Fibroblast of peridontal ligament (primary cell): ENCODE data around the gene DCUN1D5.

Experiments used
- DNase-seq: peaks from one replicate; pipeline ENCODE4 v3.0.0-alpha.2; 2010; ENCODE audit errors: extremely low read depth

Gene DCUN1D5

GRCh38 chr11:103055221-103055890 is 36.6 kb downstream of the DCUN1D5 start:
- peak; percentile 88 for DNase-seq

DNA sequence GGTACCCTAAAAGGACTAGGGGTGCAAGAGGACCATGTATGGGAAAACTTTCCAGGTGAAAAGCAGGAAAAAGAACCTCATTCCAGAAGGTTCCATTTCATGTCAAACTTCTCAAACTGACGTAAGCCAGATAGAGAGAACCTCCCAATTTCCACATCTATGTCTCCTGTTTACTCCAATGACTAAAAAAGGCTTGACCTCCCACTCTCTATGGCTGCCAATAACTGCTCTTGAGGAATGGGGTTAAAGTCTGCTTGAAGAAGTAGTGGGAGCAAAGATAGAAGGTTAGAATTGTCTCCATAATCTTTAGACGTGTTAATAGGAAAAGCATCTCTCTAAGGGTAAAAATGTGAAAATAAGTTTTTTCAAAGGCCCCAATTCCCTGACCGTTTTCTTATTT is 38.0 kb downstream of the DCUN1D5 start:
- peak; percentile 23 for DNase-seq

- DNase-seq = peak; percentile 43
Measured at GRCh38 chr11:103051981-103052380, 40.0 kb downstream of the DCUN1D5 start.

DNA sequence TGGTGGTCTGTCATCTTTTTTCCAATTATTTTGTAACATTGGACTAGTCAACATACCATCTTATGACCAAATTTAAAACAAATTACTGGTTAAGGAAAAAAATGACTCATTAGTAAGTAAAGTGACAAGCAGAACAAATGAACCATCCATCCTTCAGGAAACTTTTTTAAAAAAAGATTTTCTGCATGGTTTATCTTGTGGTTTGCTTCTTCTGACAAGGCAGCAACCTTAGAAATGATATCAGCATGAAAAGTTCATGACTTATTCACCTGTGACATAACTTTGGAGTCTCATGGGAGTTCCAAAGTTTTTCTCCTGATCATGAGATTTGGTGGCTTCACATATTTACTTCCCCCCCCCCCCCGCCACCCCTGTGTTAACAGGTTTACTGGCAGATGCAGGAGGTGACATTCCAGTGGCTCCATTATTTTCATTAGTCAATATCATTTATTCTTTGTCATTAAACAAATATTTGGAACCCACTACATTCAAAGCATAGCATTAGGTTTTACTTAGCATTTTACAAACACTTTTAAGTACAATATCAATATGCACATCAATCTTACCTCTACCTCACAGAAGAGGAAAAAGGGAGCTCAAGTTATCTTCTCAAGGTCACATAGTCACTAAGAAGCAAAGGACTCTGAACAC is 40.7 kb downstream of the DCUN1D5 start:
- no peak for DNase-seq

DNA sequence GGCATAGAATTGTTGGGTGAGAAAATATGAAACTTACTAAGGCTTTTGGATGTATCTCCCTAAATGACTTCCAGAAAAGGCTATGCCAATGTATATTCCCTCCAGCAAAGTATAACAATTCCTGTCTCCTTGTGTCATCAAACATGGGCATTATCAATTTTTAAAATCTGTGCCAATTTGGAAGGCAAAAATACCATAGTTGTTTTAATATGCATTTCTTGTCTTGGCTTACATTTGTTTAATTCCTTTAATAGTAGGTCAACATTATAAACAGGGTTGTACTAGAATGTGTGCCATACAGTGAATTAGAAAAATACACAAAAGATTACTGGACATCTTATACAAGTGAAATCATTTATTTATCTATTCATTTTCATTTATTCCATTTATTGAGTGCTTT is 41.6 kb downstream of the DCUN1D5 start:
- DNase-seq = no peak

- DNase-seq = no peak
Measured at GRCh38 chr11:103047837-103048236, 44.1 kb downstream of the DCUN1D5 start.

DNA sequence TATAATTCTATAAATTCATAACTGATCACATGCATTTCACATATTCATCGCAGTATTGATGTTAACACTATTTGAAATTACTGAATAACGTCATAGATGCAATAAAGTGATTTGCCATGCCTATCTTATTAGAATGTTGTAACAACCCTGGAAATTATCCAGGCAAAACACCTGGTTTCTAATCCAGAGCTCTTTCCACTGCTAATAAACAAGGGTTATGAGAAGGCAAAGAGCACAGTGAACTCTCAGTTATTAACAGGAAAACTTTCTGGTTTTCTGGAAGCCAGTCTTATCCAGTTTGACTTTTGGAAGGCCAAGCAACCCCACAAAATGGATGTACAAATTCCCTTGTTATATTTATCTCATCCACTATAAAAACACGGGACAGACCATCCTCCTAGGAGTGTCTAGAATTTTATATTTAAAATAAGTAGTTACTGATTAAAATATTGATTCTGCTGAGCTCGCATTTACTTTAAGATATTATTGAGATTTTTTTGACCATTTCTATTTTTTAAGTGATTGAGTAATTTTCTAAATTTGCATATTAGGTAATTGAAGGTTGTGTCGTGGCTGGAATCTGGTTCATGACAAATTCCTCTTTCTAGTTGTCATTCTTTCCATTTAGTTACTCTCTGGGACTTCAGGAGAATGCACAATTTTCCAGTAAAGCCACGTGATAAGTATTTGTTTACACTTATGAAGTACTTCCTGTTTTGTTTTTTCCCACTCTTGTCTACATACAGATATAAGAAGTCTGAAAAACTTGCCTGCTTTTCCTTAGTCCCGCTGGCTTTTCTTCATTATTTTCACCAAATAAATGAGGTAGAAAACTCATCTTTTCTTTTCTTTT is 47.9 kb downstream of the DCUN1D5 start:
- DNase-seq = no peak

DNA sequence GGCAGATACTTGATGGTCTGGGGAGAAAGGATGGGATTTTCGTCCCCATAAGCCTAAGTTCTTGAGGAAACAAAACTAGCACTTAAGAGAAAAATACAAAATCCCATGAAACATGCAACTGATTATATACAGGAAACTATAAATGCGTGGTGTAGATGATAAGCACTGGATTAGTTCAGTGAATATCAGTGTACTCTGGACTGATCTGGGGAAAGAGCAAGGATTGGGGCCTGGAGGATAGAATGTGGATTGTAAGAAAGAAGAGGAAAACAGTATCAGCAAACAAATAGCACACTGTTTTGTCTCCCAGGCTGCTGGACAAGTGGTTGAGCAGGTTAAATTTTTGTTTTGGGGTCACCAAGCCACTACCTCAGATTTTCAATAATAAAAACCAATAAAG is 49.8 kb downstream of the DCUN1D5 start:
- no peak for DNase-seq

DNA sequence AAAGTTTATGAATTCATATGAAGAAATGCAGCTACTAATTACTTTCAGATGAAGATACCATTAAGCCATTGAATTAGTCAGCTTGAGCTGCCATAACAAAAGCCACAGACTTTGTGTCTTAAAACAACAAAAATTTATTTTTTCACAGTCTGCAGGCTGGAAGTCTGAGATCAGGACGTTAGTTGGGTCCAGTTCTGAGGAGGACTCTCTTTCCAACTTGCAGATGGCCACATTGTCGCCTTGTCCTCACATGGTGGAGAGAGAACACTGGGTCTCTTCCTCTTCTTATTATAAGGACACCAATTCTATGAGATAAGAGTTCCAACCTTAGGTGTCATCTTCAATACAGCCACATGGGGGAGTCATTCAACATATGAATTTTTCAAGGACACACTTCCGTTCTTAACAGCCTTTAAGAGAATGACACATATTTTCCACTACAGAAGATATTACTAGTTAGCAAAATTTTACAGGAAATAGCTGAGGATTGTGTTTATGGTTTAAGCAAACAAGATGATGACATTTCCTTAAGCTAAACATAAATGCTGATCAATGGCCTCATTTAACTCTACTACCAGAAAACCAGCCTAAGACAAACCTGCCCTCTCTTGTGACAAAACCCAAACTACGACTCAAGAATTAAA is 56.0 kb downstream of the DCUN1D5 start:
- peak; percentile 90 for DNase-seq

DNA sequence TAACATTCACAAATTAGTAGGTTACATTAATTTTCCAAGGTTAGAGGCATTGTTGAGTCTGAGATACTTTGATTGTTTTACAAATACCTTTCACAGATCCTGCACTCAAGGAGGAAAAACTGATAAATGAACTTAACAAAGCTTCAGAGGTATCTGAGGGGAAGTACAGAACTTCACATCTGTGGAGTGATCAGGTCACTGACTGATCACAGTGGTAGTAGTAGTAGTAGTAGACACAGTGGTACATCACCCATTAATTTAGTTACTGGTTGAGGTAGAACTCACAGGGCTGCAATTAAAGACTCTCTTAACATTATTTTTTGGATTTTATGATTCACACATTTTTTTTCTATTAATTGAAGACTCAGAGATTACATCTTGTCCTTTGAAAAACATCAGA is 56.7 kb downstream of the DCUN1D5 start:
- DNase-seq = no peak

DNA sequence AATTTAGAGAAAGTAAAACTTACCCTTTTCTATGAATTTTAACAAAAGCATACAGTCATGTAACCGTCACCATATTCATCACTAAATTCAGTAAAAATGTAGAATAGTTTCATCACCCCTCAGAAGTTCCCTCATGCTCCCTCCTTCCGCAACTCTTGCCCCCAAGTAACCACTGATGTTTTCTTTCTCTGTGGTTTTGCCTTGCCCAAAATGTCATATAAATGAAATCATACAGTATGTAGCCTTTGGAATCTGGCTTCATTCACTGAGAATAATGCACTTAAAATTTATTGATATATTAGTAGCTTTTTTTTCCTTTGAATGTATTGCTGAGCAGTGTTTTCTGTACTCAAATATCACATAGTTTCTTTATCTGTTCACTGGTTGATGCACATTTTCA is 60.1 kb downstream of the DCUN1D5 start:
- DNase-seq = peak; percentile 90

GRCh38 chr11:103029401-103029800 is 62.6 kb downstream of the DCUN1D5 start:
- DNase-seq = no peak

- DNase-seq = peak; percentile 78
Measured at GRCh38 chr11:103028304-103029020, 63.5 kb downstream of the DCUN1D5 start.

DNA sequence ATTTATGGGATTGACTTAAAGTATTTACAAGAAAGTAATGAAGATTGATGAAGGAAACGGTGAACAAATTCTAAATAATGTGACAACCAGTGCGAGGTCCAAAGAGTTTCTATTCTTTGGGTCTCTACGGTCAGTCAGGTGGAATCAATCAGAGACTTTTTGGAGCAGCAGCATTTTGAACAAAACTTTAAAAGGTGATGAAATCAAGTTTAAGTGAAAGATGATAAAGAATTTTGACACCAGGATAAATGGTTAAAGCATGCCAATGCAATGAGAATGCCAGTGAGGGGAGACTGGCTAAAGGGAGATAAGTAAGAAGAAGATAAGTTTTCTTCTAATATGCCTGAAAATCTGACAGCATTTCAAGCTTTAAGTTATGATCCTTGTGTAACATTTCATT is 67.9 kb downstream of the DCUN1D5 start:
- DNase-seq = no peak

- DNase-seq = peak; percentile 60
Measured at GRCh38 chr11:103016031-103016430, 75.9 kb downstream of the DCUN1D5 start.

DNA sequence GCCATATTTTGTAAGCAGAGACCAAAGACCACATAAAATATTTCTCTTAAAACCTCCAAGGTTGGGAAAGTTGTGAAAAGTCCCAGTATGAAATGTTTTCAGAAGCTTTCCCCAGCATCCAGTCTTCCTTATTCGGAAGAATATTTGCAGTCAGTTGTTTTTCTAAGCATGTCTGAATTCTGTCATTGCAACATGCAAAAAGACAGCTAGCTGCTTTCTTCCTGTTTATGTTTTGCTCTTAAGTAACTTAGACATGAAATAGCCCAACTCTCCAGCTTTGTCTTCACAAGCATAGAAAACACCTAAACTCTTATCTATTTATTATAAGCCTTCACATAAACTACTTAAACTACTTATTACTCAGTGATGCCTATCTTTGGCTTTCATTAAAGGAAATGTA is 78.5 kb downstream of the DCUN1D5 start:
- peak; percentile 52 for DNase-seq
